K562 (cell line): Measurements from ENCODE around the gene PLAC1. TPM values are rescaled to one million over a fixed set of nuclear protein-coding genes. Genes with fewer than 3 reads are reported as not detected.

Source experiments
- HDAC2 ChIP-seq: fragments of 450-650 bp; IDR thresholded peaks from 2 replicates; pipeline ENCODE4 v1.6.1; 2016; ENCODE audit warnings: mild to moderate bottlenecking
- NELFE ChIP-seq: IDR thresholded peaks from 2 replicates; pipeline ENCODE4 v1.6.1; 2011; ENCODE audit warnings: mild to moderate bottlenecking; ENCODE audit not compliant: insufficient read depth, insufficient read length
- PHTF2 ChIP-seq: fragments of 250-450 bp; sonication (Bioruptor Pico); IDR thresholded peaks from 2 replicates; pipeline ENCODE4 v1.5.0; 2021; ENCODE audit warnings: mild to moderate bottlenecking
- polyA plus RNA-seq, 8 experiments: library from polyadenylated mRNA; depleted of rRNA in 4 of 8; stranded (reverse) in 5 of 8; unstranded in 3 of 8; fragments of >200 nt; fragmentation: Nextera tagmentation in 2 of 8; fragmentation: Illumina TruSeq in 1 of 8; extraction: Ambion mirVana in 2 of 8; extraction: Trizol in 1 of 8; gene quantifications; 2 replicates each; pipeline versions ENCODE4 v1.2.1 to v1.2.3, GENCODE V29; 2011 to 2014; ENCODE audit warnings: inconsistent platforms in 1 of 8, missing spikeins in 1 of 8
- total RNA-seq, 7 experiments: library from RNA; depleted of rRNA in 6 of 7; stranded (reverse); fragments of >200 nt in 6 of 7; fragmentation: Illumina TruSeq in 2 of 7; extraction: Trizol in 2 of 7; gene quantifications; 2 replicates each; pipeline versions ENCODE4 v1.2.1 to v1.2.3, GENCODE V29; 2011 to 2021; ENCODE audit warnings: low replicate concordance in 1 of 7
- TF ChIP-seq, protein P1 (sequence below), 2 experiments: IDR thresholded peaks in 1 of 2; conservative IDR thresholded peaks in 1 of 2; 2 replicates each; pipeline ENCODE4 v1.6.1; 2016; ENCODE audit warnings: low read depth in 2 of 2, mild to moderate bottlenecking in 1 of 2, missing compliant biosample characterization in 1 of 2, missing genetic modification characterization in 1 of 2, moderate library complexity in 1 of 2
- TF ChIP-seq, protein P2 (sequence below): fragments of 450-650 bp; formaldehyde crosslinking; IDR thresholded peaks from 2 replicates; pipeline ENCODE4 v1.4.0; 2020; ENCODE audit warnings: mild to moderate bottlenecking, moderate library complexity

PLAC1 gene
- total and polyA plus RNA-seq, 9 of the 15 experiments (the other 6 are each of a cell fraction or from before 2014, with no cell fraction given): 0.82 to 9.1 (median 1.7) TPM

DNA sequence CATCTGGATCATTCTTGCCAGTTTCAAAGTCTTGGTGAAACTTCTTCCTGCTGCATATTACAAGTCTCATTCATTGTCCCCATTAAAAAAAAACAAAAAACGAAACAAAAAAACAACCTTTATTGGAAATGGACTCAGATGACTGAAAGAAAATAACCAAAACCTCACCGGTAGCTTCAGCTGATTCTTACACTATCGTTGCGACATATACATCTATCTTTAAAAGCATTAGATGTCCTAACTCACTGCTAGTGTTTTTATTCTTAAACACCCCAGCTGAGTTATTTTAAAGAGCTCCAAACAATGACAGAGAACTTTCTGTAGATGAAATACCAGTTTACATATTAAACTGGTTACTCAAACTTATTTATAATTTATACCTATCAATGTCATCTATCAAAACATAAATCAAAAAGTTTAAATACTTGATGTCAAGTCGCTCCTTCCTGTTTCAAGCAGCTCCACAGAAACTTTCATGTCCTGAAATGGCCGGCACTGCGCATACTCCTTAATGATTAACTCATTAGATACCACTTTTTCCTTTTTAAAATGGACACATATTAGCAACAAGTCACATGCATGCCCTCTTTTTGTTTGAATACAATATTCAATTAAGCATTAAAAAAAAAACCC lies 111.1 kb downstream of the PLAC1 start (continued):
- TF ChIP-seq, protein P1, sequence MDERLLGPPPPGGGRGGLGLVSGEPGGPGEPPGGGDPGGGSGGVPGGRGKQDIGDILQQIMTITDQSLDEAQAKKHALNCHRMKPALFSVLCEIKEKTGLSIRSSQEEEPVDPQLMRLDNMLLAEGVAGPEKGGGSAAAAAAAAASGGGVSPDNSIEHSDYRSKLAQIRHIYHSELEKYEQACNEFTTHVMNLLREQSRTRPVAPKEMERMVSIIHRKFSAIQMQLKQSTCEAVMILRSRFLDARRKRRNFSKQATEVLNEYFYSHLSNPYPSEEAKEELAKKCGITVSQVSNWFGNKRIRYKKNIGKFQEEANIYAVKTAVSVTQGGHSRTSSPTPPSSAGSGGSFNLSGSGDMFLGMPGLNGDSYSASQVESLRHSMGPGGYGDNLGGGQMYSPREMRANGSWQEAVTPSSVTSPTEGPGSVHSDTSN (CRISPR knock-in tag; IDR thresholded peaks at IDR 0.05; ENCODE audit: low read depth): no peak
- TF ChIP-seq, protein P1 (tag; conservative IDR thresholded peaks at IDR 0.05; ENCODE audit: low read depth): peak; percentile 71
- no peak for TF ChIP-seq PHTF2 (CRISPR knock-in tag)
- no peak for TF ChIP-seq NELFE
- no peak for TF ChIP-seq HDAC2
- TF ChIP-seq, protein P2, sequence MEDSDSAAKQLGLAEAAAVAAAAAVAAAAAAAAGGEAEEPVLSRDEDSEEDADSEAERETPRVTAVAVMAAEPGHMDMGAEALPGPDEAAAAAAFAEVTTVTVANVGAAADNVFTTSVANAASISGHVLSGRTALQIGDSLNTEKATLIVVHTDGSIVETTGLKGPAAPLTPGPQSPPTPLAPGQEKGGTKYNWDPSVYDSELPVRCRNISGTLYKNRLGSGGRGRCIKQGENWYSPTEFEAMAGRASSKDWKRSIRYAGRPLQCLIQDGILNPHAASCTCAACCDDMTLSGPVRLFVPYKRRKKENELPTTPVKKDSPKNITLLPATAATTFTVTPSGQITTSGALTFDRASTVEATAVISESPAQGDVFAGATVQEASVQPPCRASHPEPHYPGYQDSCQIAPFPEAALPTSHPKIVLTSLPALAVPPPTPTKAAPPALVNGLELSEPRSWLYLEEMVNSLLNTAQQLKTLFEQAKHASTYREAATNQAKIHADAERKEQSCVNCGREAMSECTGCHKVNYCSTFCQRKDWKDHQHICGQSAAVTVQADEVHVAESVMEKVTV (CRISPR knock-in tag): no peak
